HG03378 (cell line): Measurements from ENCODE around the gene ABCA13.

Experiments
- ATAC-seq: cut with Tn5 transposase; IDR thresholded peaks from one replicate; pipeline ENCODE4 v1.9.1; 2021; ENCODE audit warnings: mild to moderate bottlenecking, moderate library complexity; ENCODE audit not compliant: unreplicated experiment

ABCA13 gene

DNA sequence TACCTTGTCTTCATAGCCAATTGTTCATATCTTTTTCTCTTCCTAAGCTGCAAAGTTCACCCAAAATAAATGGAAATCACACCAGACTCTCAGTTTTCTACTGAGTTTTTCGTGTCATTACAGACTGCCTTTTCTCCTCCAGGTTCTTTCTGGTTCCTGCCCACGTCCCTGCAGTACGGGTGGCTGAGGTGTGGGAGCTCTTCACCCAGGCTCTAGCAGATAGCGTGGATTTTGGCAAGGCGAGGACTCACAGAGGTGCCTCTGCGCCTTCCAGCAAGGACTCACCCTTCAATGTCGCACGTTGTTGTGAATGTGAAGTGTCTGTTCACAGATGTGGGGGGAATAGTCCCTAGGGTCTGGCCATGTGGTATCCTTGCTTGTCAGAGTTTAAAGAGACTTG, 71.6 kb downstream of the ABCA13 start:
- no peak for ATAC-seq

DNA sequence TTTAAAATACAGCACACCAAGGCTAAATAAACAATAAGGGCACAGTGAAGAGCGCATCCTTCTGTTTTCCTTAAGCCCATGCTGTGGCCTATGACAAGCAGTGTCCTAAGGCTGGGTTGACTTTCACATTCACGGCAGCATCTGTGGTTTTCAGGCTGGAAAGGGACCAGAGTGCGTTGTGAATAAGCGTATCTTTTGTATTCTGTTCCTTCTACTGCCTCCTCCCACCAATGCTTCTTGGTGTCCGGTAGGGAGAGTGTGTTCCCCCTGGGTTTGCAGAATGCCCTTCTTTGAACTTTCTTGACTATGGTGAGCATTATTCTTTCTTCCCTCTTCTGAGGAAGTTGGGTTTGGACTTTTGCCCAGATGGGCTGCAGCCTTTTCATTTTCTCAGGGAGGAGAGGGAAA, 73.6 kb downstream of the ABCA13 start:
- ATAC-seq = no peak

GRCh38 chr7:48245751-48246472, 74.7 kb downstream of the ABCA13 start:
- ATAC-seq = peak; percentile 89

- no peak for ATAC-seq
Observed at GRCh38 chr7:48249166-48249565, 77.9 kb downstream of the ABCA13 start.

GRCh38 chr7:48250441-48250951, 79.2 kb downstream of the ABCA13 start:
- no peak for ATAC-seq

- peak; percentile 96 for ATAC-seq
Observed at GRCh38 chr7:48251766-48252165, 80.5 kb downstream of the ABCA13 start.

DNA sequence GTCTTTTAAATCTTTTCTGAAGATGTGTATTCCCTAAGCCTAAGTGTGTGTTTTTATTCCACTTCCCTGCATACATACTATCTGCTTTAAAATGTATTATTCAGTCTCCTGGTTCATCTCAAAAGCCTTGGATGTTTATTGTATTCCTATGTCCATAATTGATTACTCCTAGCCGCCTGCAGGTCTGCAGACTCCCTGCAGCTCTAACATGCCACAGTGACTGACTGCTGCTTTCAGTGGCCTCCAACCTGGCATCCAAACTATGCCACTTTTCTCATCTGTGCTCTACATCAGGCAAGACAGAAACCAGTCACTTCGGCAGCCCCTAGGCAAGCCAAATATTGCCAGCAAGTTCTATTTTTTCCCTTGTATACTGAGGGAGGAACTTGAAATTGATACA, 81.7 kb downstream of the ABCA13 start:
- no peak for ATAC-seq

DNA sequence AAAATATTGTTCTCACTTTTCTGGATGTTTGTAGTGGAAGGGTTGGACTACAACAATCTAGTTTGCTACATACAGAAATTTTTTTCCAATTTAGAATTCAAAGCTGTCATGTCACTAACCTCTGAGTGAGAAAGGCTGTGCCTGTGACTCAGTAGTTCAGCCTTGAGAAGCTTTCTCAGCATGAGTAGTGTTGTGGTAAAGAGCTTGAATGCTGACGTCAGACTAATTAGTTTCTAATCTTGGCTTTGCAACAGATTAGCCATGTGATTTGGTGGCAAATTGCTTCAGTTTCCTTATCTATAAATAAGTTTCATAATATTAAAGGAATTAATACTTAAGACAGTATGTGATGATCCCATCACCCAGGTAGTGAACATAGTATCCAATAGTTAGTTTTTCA, 83.8 kb downstream of the ABCA13 start:
- ATAC-seq = peak; percentile 50

- no peak for ATAC-seq
Observed at GRCh38 chr7:48259463-48260280, 88.4 kb downstream of the ABCA13 start.

DNA sequence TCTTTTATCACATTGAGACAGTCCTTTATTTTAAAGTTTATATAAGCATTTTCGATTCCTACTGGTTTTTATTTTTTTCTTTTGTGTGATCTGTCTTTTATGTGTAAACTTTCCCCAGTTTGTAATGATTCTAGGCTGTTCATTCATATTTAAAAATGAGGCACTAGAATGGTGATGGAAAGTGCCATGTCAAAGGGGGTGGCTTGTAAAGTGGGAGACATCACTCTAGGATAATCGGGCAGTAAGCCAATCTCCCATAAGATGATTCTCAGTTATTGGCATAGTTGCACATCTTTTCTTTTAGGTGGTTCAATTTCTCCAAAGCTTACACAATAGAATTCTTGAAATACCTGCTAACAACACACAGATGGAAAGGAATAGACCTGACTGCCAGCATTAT, 90.4 kb downstream of the ABCA13 start:
- no peak for ATAC-seq

GRCh38 chr7:48262606-48263310, 91.5 kb downstream of the ABCA13 start:
- ATAC-seq = no peak

DNA sequence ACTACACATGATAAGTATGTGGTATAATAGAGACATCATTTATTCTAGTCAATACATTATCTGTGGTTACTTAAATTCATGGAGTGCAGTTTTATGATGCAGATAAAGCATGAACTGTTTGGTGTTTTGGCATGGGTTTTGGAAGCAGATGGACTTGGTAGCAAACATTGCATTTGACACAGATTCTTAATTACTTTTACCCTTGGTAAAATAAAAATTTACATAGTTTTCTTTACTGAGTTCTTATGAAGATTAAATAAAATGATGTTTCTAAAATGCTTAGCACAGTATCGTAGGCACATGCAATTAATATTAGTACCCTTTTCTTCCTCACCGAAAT, 92.0 kb downstream of the ABCA13 start:
- no peak for ATAC-seq

GRCh38 chr7:48269066-48269465, 97.8 kb downstream of the ABCA13 start:
- ATAC-seq = no peak

DNA sequence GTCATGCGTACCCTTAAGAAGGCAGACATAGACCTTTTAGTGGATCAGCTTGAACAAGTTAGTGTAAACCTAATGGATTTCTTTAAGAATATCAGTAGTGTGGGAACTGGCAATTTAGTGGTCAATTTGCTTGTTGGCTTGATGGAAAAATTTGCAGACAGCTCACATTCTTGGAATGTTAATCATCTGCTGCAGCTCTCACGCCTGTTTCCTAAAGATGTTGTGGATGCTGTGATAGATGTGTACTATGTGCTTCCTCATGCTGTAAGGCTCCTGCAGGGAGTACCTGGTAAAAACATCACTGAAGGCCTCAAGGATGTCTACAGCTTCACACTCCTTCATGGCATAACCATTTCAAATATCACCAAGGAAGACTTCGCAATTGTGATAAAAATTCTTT, 103.4 kb downstream of the ABCA13 start:
- no peak for ATAC-seq

DNA sequence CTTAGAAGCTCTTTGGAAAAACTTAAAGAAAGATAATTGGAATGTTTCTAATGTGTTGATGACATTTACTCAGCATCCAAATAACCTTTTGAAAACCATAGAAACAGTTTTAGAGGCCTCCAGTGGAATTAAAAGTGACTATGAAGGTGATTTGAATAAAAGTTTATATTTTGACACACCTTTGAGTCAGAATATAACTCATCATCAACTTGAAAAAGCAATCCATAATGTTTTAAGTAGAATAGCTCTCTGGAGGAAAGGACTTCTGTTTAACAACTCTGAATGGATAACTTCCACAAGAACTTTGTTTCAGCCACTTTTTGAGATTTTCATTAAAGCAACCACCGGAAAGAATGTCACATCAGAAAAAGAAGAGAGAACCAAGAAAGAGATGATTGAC, 108.2 kb downstream of the ABCA13 start:
- ATAC-seq = no peak

DNA sequence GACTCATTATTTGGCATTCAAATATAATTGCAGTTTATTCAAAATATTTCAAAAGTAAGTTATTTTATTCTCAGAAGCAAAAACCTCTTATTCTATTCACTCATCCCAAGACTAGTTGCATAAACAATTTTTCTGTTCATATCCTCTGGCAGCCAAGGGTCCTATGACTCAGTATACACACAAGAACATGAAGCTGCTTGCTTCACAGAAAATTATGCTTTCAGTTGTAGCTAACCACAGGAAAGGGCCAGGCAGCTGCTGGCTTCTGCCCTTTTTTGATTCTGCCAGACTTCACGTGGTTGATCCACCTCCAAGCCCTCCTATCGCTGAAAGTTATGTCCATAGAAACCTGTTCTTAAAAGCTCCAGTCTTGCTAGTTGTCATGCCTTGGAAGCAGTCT, 108.8 kb downstream of the ABCA13 start:
- no peak for ATAC-seq

DNA sequence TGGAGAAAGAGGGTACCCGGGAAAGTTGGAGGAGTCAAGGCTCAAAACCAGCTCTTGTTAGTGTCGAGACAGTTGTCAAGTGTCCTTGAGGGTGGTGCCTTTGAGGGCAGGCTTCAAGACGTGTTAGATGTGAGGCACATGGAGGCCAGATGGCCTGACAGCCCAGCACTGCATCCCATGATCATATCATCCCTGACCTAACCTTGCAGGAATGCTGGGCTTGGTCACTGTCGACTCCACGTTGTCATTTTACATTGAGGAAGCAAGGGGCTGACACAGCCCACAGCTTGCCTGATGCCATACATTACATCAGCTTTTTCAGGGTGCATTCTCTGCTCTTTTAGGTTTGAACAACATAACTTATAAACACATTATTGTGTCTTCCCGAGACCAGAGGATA, 114.1 kb downstream of the ABCA13 start:
- no peak for ATAC-seq

DNA sequence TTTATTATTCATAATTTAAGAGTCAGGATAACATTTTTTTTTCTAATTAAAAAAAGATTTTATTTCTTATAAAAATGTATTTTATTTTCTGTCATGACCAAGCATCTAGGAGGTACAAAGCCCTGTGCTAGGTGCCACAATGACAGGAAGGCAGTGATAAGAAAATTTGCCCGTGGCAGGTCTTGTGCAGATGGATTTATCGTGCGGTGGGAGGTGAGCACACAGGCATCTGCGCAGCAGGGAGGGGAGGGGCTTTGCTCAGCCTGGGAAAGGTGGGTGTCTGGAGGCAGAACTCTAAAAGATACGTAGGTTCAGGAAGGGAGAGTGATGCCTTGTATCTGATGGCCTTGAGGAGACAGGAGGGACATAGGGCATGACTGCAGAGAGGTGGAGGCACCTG, 115.6 kb downstream of the ABCA13 start:
- no peak for ATAC-seq

- no peak for ATAC-seq
Observed at GRCh38 chr7:48289656-48290055, 118.4 kb downstream of the ABCA13 start.

DNA sequence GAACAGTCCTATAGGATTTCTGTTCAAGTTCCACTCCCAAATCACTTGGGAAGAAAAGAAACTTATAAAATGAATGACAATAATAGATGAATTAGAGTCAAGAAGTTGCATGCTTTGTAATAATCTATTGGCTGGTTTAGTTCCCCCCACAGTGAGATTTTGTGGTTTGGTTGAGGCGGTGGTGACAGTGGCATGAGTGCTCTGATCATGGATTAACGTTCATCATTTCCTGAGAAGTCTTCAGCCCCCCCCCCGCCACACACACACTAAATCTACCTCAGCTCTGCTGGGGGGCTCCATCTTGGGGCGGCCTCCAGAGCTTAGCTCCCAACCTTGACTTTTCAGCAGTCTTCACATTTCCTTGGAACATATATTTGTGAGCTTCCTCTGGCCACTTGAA, 121.7 kb downstream of the ABCA13 start:
- ATAC-seq = no peak

- ATAC-seq = no peak
Observed at GRCh38 chr7:48295296-48295971, 124.2 kb downstream of the ABCA13 start.
